HK-2 (cell line): ENCODE data around the gene PITRM1.

Experiments
- DNase-seq: peaks from one replicate; pipeline ENCODE4 v3.0.0-alpha.2; 2018; ENCODE audit not compliant: unreplicated experiment

Gene PITRM1

DNA sequence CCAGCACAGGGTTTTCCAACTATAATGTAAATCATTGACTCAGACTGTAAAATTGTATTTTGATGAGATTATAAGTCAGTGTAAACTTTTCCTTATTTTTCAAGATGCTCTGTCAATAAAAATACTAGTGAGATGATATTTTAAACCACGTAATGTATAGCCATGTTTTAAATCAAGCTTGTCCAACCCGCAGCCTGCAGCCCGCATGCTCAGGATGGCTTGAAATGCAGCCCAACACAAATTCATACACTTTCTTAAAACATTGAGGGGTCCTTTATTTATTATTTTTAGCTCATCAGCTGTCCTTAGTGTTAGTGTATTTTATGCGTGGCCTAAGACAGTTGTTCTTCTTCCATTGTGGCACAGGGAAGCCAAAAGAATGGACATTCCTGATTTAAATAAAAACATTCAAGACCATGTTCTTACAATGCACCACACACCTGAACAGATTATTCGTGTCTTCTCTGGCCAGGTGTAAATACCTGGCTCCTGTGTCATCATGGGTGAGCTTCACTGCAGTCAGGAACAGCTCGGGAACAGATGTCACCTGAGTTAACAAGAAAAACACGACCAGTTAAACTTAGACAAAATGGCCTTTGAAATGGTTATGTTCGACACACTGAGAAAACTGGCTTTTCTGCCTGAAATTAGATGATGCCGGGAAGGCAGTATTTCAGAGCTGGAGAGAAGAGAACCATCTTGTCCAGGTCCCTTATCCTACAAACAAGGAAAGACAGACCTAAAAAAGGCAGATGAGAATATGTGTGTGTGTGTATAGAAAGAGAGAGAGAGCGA is 5.9 kb downstream of the PITRM1 start:
- DNase-seq, result no peak

DNA sequence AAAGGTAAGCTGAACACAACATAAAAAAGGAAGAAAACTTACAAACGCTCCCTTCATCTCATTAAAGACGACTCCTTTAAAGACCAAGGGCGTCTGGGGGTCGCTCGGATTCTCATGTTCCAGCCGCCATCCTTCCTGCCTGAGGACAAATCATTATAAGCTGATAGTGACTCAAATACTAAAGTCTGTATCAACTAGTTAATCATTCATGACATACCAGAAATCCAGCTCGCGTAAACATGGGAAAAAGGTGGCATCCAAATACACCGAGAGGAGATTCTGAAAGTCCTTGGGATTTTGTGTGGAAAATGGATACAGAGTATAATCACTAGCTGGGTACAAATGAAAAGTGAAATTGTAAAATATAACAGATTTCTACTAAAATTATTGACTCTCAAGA is 7.4 kb downstream of the PITRM1 start:
- DNase-seq, result no peak

DNA sequence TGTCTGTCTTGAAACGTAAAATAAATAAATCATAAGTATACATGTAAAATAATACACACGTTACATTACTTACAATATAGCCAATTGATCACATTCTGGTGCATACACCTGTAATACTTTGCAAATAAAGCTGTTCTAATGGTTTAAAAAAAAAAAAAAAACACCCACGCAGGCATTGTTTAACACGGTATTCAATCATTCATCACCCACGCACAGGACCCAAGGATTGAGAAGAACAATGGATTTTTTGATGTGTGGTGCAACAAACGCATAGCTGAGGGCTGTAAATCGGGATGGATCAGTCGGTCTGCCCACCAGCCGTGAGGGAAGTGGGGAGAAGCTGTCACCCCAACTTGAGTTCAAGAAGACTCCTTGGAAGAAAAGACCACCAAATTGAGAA is 8.7 kb downstream of the PITRM1 start:
- DNase-seq, result no peak

DNA sequence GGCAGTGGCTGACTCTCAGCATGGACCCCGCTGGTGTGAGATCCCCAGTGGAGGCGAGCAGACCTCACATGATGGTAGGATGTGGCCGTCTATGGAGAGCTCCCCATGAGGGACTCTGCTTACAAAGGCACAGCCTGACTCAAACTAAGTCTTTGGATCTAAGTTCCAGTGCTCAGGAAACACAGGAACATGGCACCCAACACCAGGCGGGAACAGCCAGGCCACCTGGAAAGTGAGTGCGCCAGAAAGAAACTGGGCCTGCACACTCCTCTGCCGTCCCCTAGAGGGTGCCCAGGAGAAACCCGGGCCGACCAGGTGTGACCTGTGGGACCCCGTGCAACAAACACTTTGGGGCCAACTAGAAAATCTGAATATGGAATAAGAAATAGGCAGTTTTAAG is 10.0 kb downstream of the PITRM1 start:
- no peak for DNase-seq

DNA sequence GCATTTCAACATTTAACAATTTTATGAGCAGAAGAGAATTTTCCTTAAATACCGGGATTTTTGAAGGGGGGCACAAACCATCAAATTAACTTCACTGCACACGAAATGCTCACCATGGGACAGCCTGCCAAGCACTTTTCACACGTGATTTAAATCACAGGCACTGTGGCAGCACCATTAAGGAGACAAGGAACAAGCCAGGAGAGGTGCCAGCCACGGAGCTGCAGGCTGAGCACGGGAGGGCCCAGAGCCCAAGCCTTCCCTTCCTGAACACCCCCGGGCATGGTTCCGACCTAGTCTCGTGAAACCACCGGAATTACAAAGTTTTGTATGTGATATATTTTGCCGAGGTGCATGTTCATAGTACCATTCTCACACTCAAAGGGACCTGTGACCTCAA is 13.4 kb downstream of the PITRM1 start:
- DNase-seq, result no peak

DNA sequence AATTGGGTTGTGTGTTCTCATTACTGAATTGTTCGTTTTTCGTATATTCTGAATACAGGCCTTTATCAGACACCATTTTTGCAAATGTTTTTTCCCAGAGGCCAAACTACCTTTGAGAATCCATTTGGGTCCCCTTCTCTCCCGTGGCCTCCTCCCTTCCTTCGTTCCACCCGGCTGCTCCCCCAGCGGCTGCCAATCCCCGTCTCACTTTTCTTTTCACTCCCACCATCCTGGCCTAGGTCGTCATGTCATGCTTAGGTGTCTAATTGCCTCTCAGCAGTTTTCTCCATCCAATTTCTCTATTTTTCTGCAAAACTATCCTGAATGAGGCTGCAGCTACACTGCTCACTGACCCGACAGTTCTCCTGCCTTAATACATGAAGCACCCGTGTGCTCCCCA is 17.9 kb downstream of the PITRM1 start:
- DNase-seq, result no peak

DNA sequence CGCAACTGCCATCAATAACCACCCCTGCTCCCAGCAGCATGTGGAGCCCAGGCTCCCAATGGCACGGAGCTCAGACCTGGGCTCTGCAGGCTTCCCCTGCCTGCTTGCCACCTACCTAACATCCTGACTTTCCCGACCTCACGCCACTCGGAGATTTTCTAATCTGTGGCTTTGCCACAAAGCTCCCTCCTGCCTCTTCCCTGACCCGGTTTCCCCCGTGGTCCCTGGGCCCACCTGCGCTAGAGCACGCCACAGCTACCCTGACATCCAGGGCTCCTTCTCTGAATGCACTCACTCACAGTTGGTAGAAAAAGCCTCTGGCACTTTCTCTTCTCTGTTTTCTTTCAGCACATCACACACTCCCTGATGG is 20.0 kb downstream of the PITRM1 start:
- DNase-seq, result no peak

DNA sequence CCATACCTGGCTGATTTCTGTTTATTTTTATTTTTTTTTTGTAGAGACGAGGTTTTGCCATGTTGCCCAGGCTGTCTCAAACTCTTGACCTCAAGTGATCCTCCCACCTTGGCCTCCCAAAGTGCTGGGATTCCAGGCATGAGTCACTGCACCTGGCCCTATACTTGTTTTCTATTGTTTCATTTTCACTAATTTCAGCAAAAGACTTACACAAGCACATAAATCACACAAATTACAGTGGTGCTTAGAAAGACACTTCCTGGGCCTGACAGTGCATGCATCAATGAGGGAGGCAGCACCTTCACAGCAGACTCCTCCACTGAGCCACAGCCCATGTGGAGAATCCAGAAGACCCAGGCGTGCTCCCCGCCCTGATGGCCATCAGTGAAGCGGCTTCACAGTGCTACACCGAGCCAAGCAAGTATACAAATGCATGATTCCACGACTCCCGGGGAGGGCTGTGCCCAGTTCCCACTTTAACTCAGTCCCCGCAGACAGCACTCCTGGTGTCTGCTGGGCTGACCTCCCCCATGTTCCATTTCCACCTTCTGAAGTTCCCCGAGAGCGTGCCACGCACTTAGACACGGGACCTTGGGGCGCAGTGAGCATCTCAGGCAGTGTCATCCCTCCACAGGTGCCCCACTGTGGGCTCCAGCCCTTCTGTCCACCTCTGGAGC is 20.6 kb downstream of the PITRM1 start:
- no peak for DNase-seq

DNA sequence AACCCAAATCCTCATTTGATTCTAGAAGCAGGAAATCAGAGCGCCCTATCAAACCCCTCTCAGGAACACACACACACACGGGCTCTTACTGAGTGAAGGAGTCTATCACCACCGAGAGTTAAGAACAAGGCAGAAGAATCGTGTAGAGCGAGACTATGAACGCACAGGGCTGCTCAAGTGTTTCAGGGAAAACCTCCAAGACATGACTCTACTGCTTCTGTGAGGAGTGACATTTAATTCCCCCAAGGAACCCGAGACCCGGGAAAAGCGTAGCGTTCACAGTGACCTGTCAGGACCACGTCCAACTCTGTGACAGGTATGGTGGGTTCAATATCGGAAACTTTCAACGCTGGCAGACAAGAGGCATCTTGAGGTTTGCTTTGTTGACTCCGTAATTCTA is 21.6 kb downstream of the PITRM1 start:
- no peak for DNase-seq

DNA sequence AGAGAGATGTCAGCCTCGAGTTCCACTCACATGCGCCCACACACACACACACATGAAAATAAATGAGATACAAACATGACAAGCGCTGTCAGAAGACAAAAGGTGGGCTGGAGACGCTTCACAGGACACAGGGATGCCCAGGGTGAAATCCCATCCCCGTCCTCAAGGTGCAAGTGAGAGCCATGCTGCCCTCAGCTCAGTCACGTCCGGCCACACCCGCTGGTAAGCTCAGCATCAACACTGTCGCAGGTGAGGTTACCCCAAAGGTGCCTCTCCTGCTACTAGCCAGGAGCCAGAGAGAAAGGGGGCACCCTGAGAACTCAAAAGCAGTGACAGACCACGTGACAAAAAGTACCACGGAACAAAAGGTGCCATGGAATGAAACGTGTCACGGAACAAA is 22.2 kb downstream of the PITRM1 start:
- no peak for DNase-seq

DNA sequence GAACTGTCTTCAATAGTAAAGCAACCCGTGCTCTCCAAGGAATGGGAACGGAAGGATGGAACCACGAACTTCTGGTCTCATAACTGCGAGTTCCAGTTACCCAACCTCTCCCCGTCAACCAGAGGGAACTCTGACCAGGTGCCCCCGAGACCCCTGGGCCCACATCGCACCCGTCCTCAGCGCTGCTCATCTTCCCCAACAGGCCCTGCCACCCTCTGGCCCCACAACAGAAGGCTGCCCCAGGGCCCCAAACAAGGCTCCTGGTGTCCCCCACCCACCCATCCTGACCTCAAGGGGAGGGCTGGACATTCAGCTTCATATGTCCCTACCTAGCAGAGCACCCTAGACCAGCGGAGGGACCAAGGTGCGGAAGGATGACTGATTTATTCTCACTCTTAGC is 22.7 kb downstream of the PITRM1 start:
- DNase-seq, result no peak

DNA sequence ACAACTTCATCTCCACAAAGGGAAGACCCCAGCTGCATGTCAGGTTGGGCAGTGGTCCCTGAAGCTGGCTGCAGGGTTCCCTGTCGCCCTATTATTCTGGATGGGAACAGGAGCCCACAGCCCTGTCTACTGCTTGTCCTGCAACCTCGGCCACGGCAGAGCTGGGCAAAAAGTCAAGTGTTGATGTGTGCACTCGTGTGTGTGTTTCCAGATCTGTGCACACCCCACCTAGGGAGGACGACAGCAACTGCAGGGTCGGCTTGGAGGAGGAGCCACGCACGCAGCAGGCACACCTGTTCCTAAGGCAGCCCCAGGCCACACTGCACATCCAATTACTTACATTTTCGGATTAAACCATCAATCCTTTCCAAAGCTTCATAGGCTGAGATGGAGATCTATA is 23.6 kb downstream of the PITRM1 start:
- no peak for DNase-seq

DNA sequence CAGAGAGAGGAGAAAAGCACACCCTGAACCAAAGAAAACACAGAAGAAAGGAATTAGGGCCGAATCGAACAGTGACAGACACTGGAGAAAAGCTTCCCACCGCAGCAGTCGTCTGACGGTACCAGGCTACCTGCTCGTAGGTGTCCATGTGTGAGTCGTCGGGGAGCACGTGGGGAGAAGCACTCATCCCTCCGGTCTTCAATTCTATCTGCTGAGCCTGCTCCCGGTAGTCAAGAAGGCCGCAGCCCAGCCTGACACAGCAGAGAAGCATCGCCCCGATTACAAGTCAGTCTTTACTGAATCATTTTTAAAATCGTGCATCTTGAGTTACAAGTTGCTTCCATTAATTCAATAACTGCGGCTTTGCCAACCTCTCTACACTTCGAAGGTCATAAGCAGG is 24.5 kb downstream of the PITRM1 start:
- DNase-seq, result no peak

DNA sequence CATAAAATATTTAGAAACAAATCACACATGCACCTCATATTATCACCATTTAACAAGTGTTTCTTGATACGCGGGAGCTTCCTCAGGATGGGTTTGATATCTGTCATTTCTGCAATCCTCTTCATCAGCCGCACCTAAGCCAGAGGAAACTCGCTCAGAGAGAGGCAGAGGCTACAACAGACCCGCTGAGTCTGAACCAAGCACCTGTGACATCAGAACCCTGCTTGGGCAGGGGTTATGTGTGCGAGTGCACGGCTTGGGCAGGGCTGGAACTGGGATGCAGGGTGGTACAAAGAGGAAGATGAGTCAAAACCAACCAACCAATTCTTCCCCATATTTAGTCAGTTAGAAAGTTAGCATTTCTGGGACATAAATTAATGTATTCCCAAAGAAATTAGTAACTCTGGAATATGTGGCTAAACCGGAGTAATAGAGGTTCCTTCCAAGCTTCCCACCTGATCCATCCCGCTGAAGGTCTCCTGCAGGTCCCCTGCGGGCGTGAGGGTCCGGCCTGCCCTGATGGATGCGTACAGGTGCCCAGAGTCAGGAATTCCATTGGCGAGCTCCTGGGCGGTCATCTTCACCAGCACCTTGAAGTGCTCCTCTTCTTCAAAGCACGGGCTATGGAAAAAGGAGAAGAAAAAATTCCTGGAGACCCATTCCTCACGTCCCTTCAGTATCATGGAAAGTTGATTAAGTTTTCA is 25.3 kb downstream of the PITRM1 start:
- DNase-seq, result no peak

DNA sequence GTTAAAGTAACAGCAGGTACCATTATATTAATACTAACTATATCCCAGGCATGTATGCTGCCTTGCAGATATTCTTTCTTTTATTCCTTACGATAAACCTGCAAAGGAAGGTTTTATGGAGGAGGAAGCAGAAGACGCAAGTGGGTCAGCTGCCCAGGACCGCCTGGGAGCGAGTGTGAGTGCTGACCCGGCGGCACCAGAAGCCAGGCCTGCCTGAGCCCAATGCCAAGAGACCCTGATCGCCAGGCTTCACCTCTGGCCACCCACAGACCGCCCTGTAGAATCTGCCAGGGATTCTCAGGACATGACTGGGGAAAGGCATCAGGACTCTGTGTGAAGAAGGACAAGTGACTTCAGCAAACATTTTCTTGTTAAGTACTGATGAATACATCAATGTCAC is 26.3 kb downstream of the PITRM1 start:
- no peak for DNase-seq

DNA sequence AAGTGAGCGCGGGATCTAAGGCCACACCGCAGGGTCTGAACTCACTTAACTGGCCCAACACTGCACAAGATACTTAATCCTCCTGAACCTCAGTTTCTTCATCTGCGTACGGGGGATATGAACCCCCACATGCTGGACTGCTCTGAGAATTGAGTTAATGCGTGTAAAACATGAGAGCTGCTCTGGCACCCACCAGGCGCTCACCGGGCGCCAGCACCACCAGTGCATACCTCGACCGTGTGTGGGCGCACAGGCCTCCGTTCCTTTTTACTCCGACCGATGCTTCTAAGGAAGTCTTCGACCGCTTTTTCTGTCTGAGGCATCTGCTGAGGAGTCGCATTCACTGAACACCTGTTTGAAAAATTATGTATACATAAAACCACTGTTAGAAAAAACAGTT is 27.2 kb downstream of the PITRM1 start:
- DNase-seq, result no peak

DNA sequence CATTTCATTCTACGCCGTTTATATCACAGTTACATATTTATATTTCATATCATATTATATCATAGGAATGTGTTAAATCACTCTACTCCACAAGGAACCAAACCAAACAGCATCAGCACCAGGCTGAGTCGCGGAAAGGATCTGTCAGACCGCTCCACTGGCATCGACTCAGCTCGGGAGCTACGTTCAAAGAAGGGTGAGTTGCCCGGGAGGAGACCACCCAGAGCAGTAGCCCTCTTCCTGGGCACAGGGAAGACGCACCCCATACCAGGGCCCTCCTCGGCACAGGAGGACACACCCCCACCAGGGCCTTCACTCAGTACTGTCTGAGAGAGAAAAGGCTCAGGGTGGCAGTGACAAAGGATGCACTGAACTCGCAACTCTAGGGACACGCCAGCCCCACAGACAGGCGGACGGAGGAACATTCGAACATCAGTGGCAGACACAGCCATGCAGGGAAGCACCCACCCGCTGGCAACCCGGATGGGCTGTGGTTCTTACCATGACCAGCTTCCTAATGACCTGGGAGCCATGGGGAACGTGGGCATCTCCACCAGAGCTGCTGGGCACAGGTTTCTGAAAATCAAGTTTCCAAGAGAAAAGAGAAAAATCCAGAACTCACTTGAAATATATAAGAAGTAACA is 28.7 kb downstream of the PITRM1 start:
- DNase-seq, result no peak

DNA sequence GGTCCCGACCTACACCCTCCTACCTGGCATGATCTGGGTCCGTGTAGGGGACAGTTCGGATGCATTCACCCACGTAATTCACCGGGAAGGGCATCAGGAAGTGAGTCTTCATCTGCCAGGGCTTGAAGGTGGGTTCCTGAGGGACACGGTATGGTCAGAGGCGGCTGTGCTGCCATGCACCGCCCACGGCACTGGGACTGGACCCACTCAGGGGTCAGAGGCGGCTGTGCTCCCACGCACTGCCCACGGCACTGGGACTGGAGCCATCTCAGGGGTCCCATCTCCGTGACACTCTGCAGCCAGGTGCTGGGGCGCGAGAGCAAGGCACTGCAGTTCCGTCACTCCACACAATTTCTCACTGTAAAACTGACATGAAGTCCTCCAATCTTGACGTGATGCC is 29.2 kb downstream of the PITRM1 start:
- no peak for DNase-seq

DNA sequence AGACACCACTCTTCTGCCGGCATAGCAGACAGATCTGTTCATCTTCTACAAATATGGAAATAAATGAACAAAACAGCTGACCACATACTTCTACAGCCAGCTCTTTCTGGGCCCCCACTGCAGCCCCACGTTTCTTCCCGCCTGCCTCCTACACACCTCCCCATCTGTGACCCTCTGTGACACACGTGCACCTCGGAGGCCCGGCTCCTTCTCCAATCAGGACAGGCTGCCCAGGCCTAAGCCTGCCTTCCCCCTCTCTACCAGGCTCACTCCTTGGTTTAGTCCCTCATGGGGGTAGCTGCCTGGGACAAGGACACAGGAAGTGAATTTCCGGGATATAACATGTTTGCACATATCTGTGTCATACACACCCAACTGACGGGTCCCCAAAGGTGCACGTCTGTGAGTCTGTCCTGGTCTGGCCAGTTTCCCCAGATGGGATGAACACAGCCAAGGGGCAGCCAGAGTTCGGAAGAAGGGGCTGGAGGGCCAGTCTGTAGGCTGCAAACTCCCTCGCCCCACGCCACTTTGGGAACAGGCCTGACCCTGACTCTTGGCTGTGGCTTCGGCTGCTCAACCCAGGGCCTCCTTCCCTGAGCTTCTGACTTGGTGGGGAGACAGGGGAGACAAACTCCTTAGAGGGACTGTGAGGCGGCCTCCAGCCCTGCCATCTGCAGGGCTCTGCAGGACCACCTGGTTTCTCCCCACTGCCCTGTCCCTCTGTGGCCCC is 30.3 kb downstream of the PITRM1 start:
- no peak for DNase-seq

DNA sequence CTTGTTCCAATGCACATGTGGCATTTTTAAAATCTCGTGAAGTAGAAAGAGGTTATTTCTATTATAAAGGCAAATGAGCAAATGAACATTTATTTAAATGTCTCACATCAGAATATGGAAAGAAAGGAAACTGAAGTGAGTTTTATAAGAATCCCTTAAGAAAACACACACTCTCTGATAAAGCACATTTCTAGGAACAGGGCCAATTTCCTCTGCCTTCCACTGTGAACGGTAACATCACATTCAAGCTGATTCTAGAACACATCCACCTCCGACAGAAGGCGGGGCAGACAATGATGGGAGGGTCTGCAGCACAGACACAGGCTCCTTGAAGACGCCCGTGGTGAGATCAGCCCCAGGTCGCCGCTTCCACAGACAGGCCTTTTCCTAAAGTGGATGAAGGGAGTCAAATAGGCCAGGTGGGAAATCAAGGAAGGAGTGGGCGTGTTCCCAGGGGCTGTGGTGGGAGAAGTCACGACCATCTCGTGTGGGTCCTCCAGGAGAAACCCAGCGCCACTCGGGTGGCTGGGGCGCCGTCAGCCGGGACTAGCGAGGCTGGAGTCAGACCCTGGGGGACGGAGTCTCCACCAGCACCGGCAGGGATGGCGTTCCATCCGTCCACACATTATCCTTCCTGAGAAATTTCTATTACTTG is 31.1 kb downstream of the PITRM1 start:
- DNase-seq, result no peak

DNA sequence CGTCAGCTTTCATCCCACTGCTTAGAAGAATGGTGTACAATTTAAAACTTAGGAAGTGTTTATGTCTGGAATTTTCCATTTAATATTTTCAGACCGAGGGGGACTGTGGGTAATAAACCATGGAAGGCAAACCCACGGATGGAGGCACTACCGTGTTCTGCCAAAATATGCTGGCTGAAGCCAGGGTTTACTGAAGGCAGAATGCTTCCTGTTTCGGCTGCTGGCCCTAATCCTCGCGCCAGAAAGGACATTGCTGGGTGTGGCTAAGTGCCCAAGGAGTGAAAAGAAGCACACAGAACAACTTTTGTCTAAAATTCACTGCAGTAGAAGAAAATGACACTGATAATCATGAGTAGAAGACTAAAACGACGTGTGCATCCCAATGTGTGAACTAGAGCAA is 32.3 kb downstream of the PITRM1 start:
- DNase-seq, result no peak
